DND-41 (cell line): Measurements from ENCODE around the gene RBM7.

Experiments used
- CTCF ChIP-seq: IDR thresholded peaks from 2 replicates; pipeline ENCODE4 v1.5.1; 2012; ENCODE audit warnings: borderline replicate concordance, low read length, moderate library complexity, mild to moderate bottlenecking; ENCODE audit not compliant: poor library complexity, severe bottlenecking; ENCODE audit errors: extremely low read depth
- EZH2 ChIP-seq: IDR thresholded peaks from 3 replicates; pipeline ENCODE4 v1.6.1; 2012; ENCODE audit warnings: borderline replicate concordance, low read depth, mild to moderate bottlenecking, moderate library complexity, low read length, inconsistent platforms; ENCODE audit not compliant: severe bottlenecking

DNA sequence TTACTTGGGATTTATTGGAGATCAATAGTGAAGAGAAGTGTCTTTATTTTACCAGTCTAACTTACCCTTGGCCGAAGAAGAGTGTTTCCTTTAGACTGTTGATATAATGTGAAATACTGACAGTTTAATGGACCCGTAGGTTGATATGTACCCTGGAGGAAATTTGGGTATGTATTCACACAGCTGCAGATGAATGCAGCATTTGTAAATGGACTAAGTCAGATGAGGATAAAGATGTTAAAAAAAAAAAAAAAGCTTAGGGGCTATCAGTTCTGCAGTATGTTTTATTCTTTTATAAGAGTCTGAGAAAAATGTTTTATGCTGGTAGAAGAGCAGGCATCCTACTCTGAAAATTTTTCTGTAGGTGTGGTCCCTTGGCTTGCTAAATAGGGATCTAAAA, 41.5 kb downstream of the RBM7 start:
- TF ChIP-seq EZH2 (no peak), CTCF (no peak)
